Measurements from ENCODE around the gene COL20A1.

DNA sequence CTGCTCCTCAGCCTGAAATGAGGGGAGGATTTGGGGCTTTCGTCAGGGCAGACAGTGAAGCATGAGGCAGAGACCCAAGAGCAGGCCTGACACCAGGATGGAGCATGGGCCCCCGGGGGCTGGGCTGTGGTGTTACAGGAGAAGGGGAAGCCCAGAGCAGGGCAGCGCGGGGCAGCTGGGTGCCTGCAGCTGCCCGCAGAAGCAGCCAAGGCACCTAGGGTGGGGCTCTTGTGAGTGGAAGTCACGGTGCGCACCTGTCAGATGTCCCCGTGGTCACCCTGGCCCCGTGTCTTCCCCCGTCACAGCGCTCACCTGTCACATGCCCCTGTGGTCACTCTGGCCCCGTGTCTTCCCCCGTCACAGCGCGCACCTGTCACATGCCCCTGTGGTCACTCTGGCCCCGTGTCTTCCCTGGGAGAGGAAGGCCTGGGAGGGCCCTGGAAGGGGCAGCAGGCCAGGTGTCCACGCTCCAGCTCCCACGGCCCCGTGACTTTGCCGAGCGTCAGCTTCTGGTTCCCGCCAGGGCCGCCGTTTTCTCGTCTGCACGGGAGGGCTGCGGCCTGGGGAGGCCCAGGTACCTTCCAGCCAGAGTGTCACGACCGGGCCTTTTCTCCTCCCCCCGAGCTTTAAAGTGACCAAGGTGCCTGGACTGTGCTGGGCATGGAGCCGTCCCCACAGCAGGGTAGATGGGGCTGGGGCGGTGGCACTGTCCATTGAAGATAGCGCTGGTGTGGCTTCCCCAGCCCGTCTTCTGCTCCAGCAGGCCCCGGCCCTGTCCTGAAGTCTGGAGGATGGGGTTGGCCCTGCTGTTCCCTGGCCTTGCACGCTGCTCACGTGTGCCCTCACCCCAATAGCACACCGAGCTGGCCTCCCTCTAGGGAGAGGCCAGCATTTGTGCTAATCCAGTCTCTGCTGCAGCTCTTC lies 11.0 kb upstream of the COL20A1 start:
- TF ChIP-seq POLR2A (IDR thresholded peaks at IDR 0.05; ENCODE audit: low read length) (no peak), GATA1 (IDR thresholded peaks at IDR 0.05; ENCODE audit: low read depth, low read length) (no peak)
